Spleen (tissue), 7 donors: ENCODE data around the gene S100A14.

ENCODE experiments used
- POLR2AphosphoS5 ChIP-seq, 3 donors: sonication (generic); formaldehyde crosslinking; IDR thresholded peaks; one replicate each; pipeline ENCODE4 v1.5.1; 2017; ENCODE audit warnings: antibody characterized with exemption in 3 of 3
- TF ChIP-seq, protein P1 (sequence below), 11 experiments: fragments of 200-600 bp in 7 of 11; fragments of 450-650 bp in 4 of 11; sonication (generic) in 4 of 11; IDR thresholded peaks in 8 of 11; conservative IDR thresholded peaks in 3 of 11; 1 replicate in 7 of 11; 2 replicates in 4 of 11; pipeline versions ENCODE4 v1.4.0 to v1.8.0; 2016 to 2021; ENCODE audit warnings: antibody characterized with exemption in 11 of 11, inconsistent platforms in 4 of 11, mild to moderate bottlenecking in 1 of 11
- donor health status: DM: no; HTN: no; CAD: no; lungs with moderate emphysema.
- donor health status: DM: no; HTN: no; CAD: no.
- donor health status: DM: no; HTN: no; CAD: no.

DNA sequence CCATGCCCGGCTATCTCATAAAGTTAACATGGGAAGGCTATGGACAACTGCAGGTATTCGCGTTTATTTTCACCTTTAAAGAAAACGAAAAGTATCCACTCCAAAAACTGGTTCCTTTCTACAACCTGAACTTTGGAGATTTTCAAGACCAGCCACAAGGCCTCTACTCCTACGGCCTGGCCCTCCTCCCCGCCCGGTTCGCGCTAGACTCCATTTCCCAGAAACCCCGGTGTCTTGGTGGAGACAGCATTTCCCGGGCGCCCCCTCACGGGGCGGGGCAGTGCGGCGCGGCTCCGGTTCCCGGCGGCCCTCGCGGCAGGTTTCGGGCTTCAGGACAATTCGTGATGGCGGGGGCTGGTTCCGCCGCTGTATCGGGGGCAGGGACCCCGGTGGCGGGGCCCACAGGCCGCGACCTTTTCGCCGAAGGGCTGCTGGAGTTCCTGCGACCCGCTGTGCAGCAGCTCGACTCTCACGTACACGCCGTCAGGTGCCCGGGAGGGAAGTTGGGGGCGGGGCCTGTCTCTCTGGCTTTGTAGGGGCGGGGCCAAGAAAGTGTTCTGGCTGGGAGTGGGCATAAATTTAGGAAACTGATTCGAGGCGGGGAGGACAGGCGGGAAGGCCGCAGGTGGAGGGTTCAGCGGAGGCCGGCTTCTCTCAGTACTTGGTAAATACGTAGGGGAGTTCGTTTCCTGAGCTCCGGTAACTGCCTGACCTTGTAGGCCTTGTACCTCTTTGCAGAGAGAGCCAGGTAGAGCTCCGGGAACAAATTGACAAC, 42.5 kb upstream of the S100A14 start, which contains the start of gene SNAPIN:
- TF ChIP-seq, protein P1, sequence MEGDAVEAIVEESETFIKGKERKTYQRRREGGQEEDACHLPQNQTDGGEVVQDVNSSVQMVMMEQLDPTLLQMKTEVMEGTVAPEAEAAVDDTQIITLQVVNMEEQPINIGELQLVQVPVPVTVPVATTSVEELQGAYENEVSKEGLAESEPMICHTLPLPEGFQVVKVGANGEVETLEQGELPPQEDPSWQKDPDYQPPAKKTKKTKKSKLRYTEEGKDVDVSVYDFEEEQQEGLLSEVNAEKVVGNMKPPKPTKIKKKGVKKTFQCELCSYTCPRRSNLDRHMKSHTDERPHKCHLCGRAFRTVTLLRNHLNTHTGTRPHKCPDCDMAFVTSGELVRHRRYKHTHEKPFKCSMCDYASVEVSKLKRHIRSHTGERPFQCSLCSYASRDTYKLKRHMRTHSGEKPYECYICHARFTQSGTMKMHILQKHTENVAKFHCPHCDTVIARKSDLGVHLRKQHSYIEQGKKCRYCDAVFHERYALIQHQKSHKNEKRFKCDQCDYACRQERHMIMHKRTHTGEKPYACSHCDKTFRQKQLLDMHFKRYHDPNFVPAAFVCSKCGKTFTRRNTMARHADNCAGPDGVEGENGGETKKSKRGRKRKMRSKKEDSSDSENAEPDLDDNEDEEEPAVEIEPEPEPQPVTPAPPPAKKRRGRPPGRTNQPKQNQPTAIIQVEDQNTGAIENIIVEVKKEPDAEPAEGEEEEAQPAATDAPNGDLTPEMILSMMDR (IDR thresholded peaks at IDR 0.05 in 8 of 11, conservative IDR thresholded peaks at IDR 0.05 in 3 of 11): peak in 7 of 11 experiments; percentile 22 to 53 (median 36)
- TF ChIP-seq POLR2AphosphoS5 (IDR thresholded peaks at IDR 0.05): peak; percentile 88 to 95 (median 89)
